Subcutaneous abdominal adipose tissue (tissue), 5 donors: ENCODE measurements around the gene TNFAIP2.

Experiments used
- H3K27ac ChIP-seq: one replicate; pipeline ENCODE4 v1.7.0; 2013; ENCODE audit warnings: low read depth, mild to moderate bottlenecking, inconsistent platforms, low read length, moderate library complexity
- H3K27me3 ChIP-seq, 5 donors: one replicate each; pipeline ENCODE4 v1.7.0; 2013; ENCODE audit warnings: low read length in 5 of 5, inconsistent platforms in 1 of 5; ENCODE audit not compliant: control insufficient read depth in 5 of 5, insufficient read depth in 4 of 5
- H3K36me3 ChIP-seq, 5 donors: one replicate each; pipeline ENCODE4 v1.7.0; 2013; ENCODE audit warnings: low read length in 5 of 5; ENCODE audit not compliant: control insufficient read depth in 5 of 5, insufficient read depth in 5 of 5
- H3K4me1 ChIP-seq, 5 donors: one replicate each; pipeline ENCODE4 v1.7.0; 2013; ENCODE audit warnings: low read length in 5 of 5, mild to moderate bottlenecking in 3 of 5, moderate library complexity in 1 of 5; ENCODE audit not compliant: control insufficient read depth in 5 of 5, insufficient read depth in 5 of 5
- H3K4me3 ChIP-seq, 5 donors: one replicate each; pipeline ENCODE4 v1.7.0; 2013; ENCODE audit warnings: low read length in 5 of 5, low read depth in 1 of 5
- H3K9ac ChIP-seq, 5 donors: one replicate each; pipeline ENCODE4 v1.7.0; 2013; ENCODE audit warnings: low read length in 5 of 5, mild to moderate bottlenecking in 4 of 5, moderate library complexity in 3 of 5
- H3K9me3 ChIP-seq, 5 donors: one replicate each; pipeline ENCODE4 v1.7.0; 2013; ENCODE audit warnings: low read length in 5 of 5; ENCODE audit not compliant: control insufficient read depth in 5 of 5
- donor health status: healthy.
- donor health status: healthy.
- donor health status: healthy.
- donor health status: healthy.
- donor health status: healthy.

Gene TNFAIP2

DNA sequence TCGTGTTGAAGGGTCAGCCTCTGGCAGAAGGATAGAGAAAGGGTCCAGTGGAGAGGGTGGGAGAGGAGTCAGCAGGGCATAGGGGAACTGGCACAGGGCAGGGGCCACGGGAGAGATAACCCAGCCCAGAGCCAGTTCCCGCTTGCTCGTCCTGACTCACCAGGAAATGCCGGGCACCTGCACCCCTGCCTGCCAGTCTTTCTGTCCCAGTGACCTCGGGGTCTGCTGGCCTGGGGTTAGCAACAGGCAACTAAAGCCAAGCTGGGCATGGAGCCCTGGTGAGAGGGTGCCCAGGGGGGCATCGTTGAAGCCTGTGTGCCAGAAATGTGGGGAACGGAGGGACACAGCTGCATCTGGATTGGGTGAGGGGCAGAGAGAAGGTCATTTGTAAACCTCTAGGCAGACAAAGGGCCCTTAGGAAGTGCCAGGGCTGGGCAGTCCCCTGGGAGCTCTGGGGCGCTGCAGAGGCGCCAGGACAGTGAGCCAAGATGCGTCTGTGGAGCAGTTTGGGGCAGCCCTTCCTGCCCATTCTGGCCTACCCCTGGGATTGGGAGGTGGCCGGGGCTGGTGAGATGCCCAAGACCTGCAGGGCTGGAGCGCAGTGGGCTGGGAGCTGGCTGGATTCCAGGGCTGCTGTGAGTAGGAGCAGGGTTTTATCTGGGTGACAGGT is 5.5 kb downstream of the TNFAIP2 start:
- Histone ChIP-seq H3K4me1 (peaks cover 12 to 53% (median 50%) of the 10 kb centered on the region in 5 donors), H3K4me3 (peak overlapping the region in 1 of 5 donors; percentile 22), H3K27ac (no peak overlapping the region), H3K9ac (no peak overlapping the region), H3K27me3 (peaks cover 0 to 3% (median 0%) of the 10 kb centered on the region in 5 donors), H3K36me3 (peaks cover 0 to 77% (median 72%) of the 10 kb centered on the region in 5 donors), H3K9me3 (peaks cover 0 to 2% (median 0%) of the 10 kb centered on the region in 5 donors)

DNA sequence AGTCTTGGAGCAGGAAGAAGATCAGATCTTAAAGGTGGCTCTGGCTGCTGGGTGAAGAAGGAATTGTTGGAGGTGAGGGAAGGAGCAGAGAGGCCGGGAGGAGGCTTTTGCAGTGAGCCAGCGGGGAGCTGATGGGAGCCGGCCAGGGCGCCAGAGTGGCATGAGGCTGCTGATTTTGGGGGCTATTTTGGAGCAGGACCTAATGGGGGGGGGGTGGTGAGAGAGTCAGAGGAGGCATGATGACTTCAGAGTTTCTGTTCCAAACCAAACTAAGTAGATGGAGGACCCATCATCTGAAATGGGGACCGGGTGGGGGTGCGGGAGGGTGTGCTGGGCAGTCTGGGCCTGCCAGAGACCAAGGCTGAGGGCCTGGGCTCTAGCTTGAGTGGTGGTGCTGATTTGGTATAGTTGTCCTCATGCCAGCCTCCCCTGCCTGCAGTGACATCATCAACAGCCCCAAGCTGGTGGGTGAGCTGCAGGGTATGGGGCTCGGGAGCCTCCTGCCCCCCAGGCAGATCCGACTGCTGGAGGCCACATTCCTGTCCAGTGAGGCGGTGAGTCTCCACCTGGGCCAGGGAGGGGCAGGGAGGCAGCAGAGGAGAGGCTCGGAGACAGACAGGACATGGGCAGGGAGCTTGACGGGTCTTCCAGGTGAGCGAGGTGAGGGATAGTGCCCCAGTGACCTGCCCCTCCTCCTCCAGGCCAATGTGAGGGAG is 6.2 kb downstream of the TNFAIP2 start:
- H3K9me3 ChIP-seq: peaks cover 0 to 2% (median 0%) of the 10 kb centered on the region in 5 donors
- H3K9ac ChIP-seq: no peak overlapping the region
- peaks cover 0 to 3% (median 0%) of the 10 kb centered on the region in 5 donors for H3K27me3 ChIP-seq
- peaks cover 0 to 83% (median 78%) of the 10 kb centered on the region in 5 donors for H3K36me3 ChIP-seq
- peaks cover 12 to 47% (median 43%) of the 10 kb centered on the region in 5 donors for H3K4me1 ChIP-seq
- no peak overlapping the region for H3K4me3 ChIP-seq
- H3K27ac ChIP-seq: no peak overlapping the region

DNA sequence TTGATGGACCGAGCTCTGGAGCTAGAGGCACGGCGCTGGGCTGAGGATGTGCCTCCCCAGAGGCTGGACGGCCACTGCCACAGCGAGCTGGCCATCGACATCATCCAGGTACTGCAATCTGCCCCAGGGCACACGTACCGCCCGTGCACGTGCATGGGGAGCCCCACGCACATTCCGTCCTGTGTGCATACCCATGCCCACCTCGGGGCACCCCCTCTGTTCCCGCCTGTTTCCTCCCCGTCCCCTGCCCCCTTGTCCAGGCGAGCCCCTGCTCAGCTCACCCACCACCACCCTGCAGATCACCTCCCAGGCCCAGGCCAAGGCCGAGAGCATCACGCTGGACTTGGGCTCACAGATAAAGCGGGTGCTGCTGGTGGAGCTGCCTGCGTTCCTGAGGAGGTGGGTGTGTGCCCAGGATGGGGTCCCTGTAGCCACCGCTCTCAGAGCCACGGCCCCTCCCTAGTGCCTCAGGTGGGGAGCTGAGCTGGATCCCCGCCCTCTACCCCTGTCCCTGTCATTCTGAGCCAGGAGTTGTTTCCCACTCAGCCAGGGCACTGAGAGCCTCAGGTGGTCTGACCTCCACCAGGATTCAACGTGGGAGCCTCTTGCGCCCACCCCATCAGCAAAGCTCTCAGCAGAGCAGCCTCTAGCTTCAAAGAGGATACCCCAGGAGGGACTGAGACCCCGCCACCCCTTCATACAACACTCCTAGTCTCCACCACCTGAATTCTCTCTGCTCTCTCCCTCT is 6.9 kb downstream of the TNFAIP2 start:
- no peak overlapping the region for H3K4me3 ChIP-seq
- H3K4me1 ChIP-seq: peaks cover 8 to 39% (median 36%) of the 10 kb centered on the region in 5 donors
- no peak overlapping the region for H3K27ac ChIP-seq
- H3K9me3 ChIP-seq: peaks cover 0 to 2% (median 0%) of the 10 kb centered on the region in 5 donors
- peaks cover 0 to 3% (median 0%) of the 10 kb centered on the region in 5 donors for H3K27me3 ChIP-seq
- H3K9ac ChIP-seq: no peak overlapping the region
- H3K36me3 ChIP-seq: peaks cover 0 to 88% (median 86%) of the 10 kb centered on the region in 5 donors

DNA sequence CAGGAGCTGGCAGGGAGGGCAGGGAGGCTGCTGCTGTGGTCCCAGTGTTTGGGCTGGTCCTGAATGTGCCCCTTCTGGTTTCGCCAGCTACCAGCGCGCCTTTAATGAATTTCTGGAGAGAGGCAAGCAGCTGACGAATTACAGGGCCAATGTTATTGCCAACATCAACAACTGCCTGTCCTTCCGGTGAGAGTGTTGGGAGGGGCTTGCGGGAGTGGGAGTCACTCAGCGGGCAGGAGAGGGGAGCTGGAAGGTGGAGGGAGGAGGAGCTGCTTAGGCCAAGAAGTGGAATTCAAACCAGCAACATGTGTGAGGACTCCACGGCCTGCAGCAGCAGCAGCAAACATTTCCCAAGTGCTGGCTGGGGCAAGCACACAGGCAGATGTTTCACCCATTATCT is 7.7 kb downstream of the TNFAIP2 start:
- no peak overlapping the region for H3K9ac ChIP-seq
- H3K36me3 ChIP-seq: peaks cover 0 to 95% (median 89%) of the 10 kb centered on the region in 5 donors
- H3K4me3 ChIP-seq: no peak overlapping the region
- H3K27ac ChIP-seq: no peak overlapping the region
- peaks cover 8 to 32% (median 28%) of the 10 kb centered on the region in 5 donors for H3K4me1 ChIP-seq
- H3K27me3 ChIP-seq: peaks cover 0 to 3% (median 0%) of the 10 kb centered on the region in 5 donors
- H3K9me3 ChIP-seq: peaks cover 0 to 2% (median 0%) of the 10 kb centered on the region in 5 donors

DNA sequence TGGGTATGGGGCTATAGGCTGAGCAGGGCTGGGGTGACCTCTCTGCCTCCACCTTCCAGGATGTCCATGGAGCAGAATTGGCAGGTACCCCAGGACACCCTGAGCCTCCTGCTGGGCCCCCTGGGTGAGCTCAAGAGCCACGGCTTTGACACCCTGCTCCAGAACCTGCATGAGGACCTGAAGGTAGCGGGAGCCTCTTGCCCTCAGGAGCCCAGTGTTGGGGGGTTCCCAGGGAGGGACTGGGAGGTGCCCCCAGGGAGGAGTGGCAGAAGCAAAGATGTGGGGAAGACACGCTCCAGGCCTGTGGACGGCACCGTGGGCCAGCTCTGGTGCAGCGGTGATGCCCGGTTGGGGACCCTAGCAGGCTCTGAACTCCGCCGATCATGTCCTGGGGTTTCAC is 8.3 kb downstream of the TNFAIP2 start:
- Histone ChIP-seq H3K4me1 (peaks cover 6 to 30% (median 22%) of the 10 kb centered on the region in 5 donors), H3K4me3 (no peak overlapping the region), H3K27ac (no peak overlapping the region), H3K27me3 (peaks cover 0 to 3% (median 0%) of the 10 kb centered on the region in 5 donors), H3K9me3 (peaks cover 0 to 2% (median 0%) of the 10 kb centered on the region in 5 donors), H3K9ac (no peak overlapping the region), H3K36me3 (peaks cover 0 to 95% (median 88%) of the 10 kb centered on the region in 5 donors)

DNA sequence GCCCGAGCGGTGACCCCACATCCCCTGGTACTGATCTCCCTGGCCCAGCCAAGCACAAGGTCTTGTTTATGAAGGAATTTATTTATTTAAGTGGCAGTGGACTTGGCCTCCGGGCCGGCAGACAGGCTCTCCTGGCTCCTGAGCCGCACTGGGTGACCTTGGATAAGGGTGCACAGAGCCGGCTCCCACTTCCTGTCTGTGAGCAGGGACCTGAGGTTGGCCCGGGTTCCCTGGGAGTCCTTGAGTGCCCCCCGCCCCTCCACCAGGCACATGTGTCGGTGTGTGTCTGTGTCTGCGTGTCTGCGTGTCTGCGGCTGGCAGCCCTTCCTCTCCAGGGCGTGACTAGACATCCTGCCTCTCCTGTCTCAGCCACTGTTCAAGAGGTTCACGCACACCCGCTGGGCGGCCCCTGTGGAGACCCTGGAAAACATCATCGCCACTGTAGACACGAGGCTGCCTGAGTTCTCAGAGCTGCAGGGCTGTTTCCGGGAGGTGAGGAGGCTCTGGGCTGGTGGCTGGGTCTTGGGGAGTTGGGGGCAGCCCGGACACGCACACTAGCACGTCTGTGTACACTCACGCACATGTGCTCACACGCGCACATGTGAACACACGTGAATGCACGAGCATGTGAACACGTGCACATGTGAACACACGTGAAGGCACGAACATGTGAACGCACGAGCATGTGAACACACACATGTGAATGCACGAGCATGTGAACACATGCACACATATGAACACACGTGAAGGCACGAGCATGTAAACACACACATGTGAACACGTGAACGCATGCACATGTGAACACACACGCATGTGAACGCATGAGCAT is 9.3 kb downstream of the TNFAIP2 start:
- H3K4me1 ChIP-seq: peaks cover 6 to 30% (median 18%) of the 10 kb centered on the region in 5 donors
- H3K9me3 ChIP-seq: peaks cover 0 to 2% (median 0%) of the 10 kb centered on the region in 5 donors
- H3K27ac ChIP-seq: no peak overlapping the region
- H3K36me3 ChIP-seq: peaks cover 0 to 92% (median 87%) of the 10 kb centered on the region in 5 donors
- H3K4me3 ChIP-seq: no peak overlapping the region
- H3K27me3 ChIP-seq: peaks cover 0 to 3% (median 0%) of the 10 kb centered on the region in 5 donors
- peak overlapping the region in 1 of 5 donors; percentile 84 for H3K9ac ChIP-seq

DNA sequence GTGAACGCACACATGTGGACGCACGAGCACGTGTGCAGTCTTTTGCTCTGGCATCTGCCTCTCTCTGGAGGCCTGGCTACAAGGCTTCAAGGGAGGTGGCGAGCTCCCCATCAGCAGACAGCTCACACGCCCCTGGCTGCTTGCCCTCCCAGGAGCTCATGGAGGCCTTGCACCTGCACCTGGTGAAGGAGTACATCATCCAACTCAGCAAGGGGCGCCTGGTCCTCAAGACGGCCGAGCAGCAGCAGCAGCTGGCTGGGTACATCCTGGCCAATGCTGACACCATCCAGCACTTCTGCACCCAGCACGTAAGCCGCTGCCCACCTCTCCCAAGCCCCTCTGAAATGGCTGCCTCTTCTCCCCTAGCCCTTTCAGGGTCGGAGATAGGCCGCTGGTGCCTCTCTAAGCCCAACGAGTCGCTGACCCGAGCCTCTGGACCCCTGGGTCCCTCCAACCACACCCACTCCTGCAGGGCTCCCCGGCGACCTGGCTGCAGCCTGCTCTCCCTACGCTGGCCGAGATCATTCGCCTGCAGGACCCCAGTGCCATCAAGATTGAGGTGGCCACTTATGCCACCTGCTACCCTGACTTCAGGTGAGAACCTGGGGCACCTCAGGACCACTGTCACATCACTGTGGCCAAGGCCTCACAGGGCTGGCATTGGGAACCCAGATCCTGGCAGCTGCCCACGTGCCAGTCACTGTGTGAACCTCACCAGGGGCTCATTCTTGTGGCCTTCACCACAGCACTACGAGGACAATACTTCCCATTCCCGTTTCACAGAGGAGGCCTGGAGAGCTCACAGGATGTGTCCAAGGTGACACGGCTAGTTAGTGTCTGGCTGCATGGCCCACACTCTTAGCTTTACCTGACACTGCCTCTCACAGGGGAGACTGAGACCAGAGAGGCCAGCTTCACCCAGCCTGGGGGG is 10.2 kb downstream of the TNFAIP2 start:
- H3K36me3 ChIP-seq: peaks cover 0 to 83% (median 78%) of the 10 kb centered on the region in 5 donors
- peaks cover 0 to 3% (median 0%) of the 10 kb centered on the region in 5 donors for H3K27me3 ChIP-seq
- H3K4me1 ChIP-seq: peaks cover 5 to 30% (median 15%) of the 10 kb centered on the region in 5 donors
- no peak overlapping the region for H3K4me3 ChIP-seq
- peaks cover 0 to 2% (median 0%) of the 10 kb centered on the region in 5 donors for H3K9me3 ChIP-seq
- no peak overlapping the region for H3K27ac ChIP-seq
- H3K9ac ChIP-seq: no peak overlapping the region

DNA sequence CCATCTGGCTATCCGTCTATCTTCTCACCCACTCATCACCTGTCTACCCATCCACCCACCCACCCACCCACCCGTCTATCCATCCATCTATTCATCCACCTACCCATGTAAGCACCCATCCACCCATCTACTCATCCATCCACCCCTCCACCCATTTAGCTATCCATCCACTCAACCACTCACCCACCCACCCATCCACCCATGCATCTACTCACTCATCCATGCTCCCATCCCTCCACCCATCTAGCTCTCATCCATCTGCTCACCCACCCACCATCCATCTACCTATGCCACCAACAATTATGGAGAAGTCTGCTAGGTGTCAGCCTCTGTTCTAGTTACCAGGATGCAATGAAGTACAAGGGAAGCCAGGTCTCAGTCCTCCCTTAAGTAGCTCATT is 11.1 kb downstream of the TNFAIP2 start:
- peaks cover 0 to 3% (median 0%) of the 10 kb centered on the region in 5 donors for H3K27me3 ChIP-seq
- H3K4me3 ChIP-seq: no peak overlapping the region
- no peak overlapping the region for H3K9ac ChIP-seq
- H3K27ac ChIP-seq: no peak overlapping the region
- peaks cover 0 to 74% (median 69%) of the 10 kb centered on the region in 5 donors for H3K36me3 ChIP-seq
- peaks cover 0 to 2% (median 0%) of the 10 kb centered on the region in 5 donors for H3K9me3 ChIP-seq
- H3K4me1 ChIP-seq: peaks cover 4 to 30% (median 18%) of the 10 kb centered on the region in 5 donors
